IMR-90 (cell line): Measurements from ENCODE around the gene MIXL1. TPM values are rescaled to one million over a fixed set of nuclear protein-coding genes. Genes with fewer than 3 reads are reported as not detected.

ENCODE experiments used
- ATAC-seq: fragments of 200-7000 bp; cut with Tn5 transposase; 2 replicates; pipeline ENCODE4 v1.9.1; 2020; ENCODE audit warnings: low read depth, mild to moderate bottlenecking, moderate library complexity
- BruUV-seq: library from RNA; stranded (reverse); fragments of 400-500 nt; replicated peaks from 2 replicates; lab custom pipeline; 2021; lab: Mats Ljungman, UMichigan
- CTCF ChIA-PET: fragments of 300-600 bp; formaldehyde crosslinking; extraction: SDS; loops from one replicate; lab custom pipeline; 2021; ENCODE audit warnings: antibody characterized with exemption; lab: Yijun Ruan, JAX
- POLR2A ChIA-PET: fragments of 300-600 bp; sonication (Branson Sonifier 250); formaldehyde crosslinking; loops from one replicate; lab custom pipeline; 2022; ENCODE audit warnings: antibody characterized with exemption; ENCODE audit not compliant: unreplicated experiment; lab: Charles Lee
- DNase-seq: peaks from one replicate; pipeline ENCODE4 v3.0.0; 2013
- H2AFZ ChIP-seq: replicated peaks from 2 replicates; pipeline ENCODE3; 2013; ENCODE audit warnings: low read length, mild to moderate bottlenecking; ENCODE audit not compliant: poor library complexity
- H2AK5ac ChIP-seq: 2 replicates; pipeline ENCODE4 v1.6.1; 2013; ENCODE audit warnings: low read depth, low read length, inconsistent platforms
- H2AK9ac ChIP-seq: replicated peaks from 2 replicates; pipeline ENCODE3; 2013; ENCODE audit warnings: mild to moderate bottlenecking, low read depth, low read length, moderate library complexity; ENCODE audit not compliant: poor library complexity
- H2BK120ac ChIP-seq: 2 replicates; pipeline ENCODE4 v1.6.1; 2013; ENCODE audit warnings: low read depth, low read length, inconsistent platforms
- H2BK15ac ChIP-seq: 3 replicates; pipeline ENCODE4 v1.6.1; 2013; ENCODE audit warnings: low read depth, low read length, inconsistent platforms
- H2BK20ac ChIP-seq: 2 replicates; pipeline ENCODE4 v1.6.1; 2013; ENCODE audit warnings: low read depth, mild to moderate bottlenecking, inconsistent platforms, low read length, moderate library complexity
- H2BK5ac ChIP-seq: 2 replicates; pipeline ENCODE4 v1.6.1; 2013; ENCODE audit warnings: mild to moderate bottlenecking, low read depth, low read length, inconsistent platforms; ENCODE audit not compliant: poor library complexity, severe bottlenecking
- H3K14ac ChIP-seq: replicated peaks from 2 replicates; pipeline ENCODE4 v1.6.1; 2013; ENCODE audit warnings: low read depth, low read length, inconsistent platforms
- H3K18ac ChIP-seq: 2 replicates; pipeline ENCODE4 v1.6.1; 2013; ENCODE audit warnings: low read depth, low read length, control low read depth
- H3K23ac ChIP-seq: 2 replicates; pipeline ENCODE4 v1.6.1; 2013; ENCODE audit warnings: low read depth, low read length, inconsistent platforms
- H3K27ac ChIP-seq: 2 replicates; pipeline ENCODE4 v1.5.1; 2013; ENCODE audit warnings: mild to moderate bottlenecking, control low read depth, low read length; ENCODE audit not compliant: insufficient read depth
- H3K27me3 ChIP-seq: 2 replicates; pipeline ENCODE4 v1.6.1; 2013; ENCODE audit warnings: low read length; ENCODE audit not compliant: control insufficient read depth, insufficient read depth
- H3K36me3 ChIP-seq: 2 replicates; pipeline ENCODE4 v1.6.1; 2013; ENCODE audit warnings: low read length, mixed read lengths; ENCODE audit not compliant: control insufficient read depth, insufficient read depth
- H3K4ac ChIP-seq: 2 replicates; pipeline ENCODE4 v1.6.1; 2013; ENCODE audit warnings: low read depth, low read length, inconsistent platforms
- H3K4me1 ChIP-seq: 2 replicates; pipeline ENCODE4 v1.6.1; 2013; ENCODE audit warnings: low read length, mixed read lengths; ENCODE audit not compliant: control insufficient read depth, insufficient read depth
- H3K4me2 ChIP-seq: 2 replicates; pipeline ENCODE4 v1.6.1; 2013; ENCODE audit warnings: low read depth, mild to moderate bottlenecking, control low read depth, low read length, moderate library complexity
- H3K4me3 ChIP-seq: 2 replicates; pipeline ENCODE4 v1.5.1; 2013; ENCODE audit warnings: low read depth, mild to moderate bottlenecking, control low read depth, low read length, moderate library complexity; ENCODE audit not compliant: insufficient read depth
- H3K56ac ChIP-seq: 2 replicates; pipeline ENCODE4 v1.6.1; 2013; ENCODE audit warnings: low read length, inconsistent platforms; ENCODE audit not compliant: insufficient read depth; ENCODE audit errors: extremely low read depth
- H3K79me1 ChIP-seq, 2 experiments: 2 replicates each; pipeline ENCODE4 v1.6.1; 2013; ENCODE audit warnings: low read length in 2 of 2, inconsistent platforms in 1 of 2, low read depth in 1 of 2
- H3K9ac ChIP-seq: 2 replicates; pipeline ENCODE4 v1.6.1; 2013; ENCODE audit warnings: low read depth, low read length, control low read depth
- H3K9me1 ChIP-seq: 2 replicates; pipeline ENCODE4 v1.6.1; 2013; ENCODE audit warnings: low read length, inconsistent platforms; ENCODE audit not compliant: insufficient read depth
- H3K9me3 ChIP-seq: 2 replicates; pipeline ENCODE4 v1.6.1; 2013; ENCODE audit warnings: low read length; ENCODE audit not compliant: control insufficient read depth, insufficient read depth
- H4K20me1 ChIP-seq: 2 replicates; pipeline ENCODE4 v1.6.1; 2013; ENCODE audit warnings: low read length, inconsistent platforms; ENCODE audit not compliant: insufficient read depth
- H4K5ac ChIP-seq: 2 replicates; pipeline ENCODE4 v1.6.1; 2013; ENCODE audit warnings: mild to moderate bottlenecking, low read depth, low read length, control low read depth
- H4K8ac ChIP-seq, 2 experiments: 2 replicates each; pipeline ENCODE4 v1.6.1; 2013; ENCODE audit warnings: low read depth in 2 of 2, low read length in 2 of 2, control low read depth in 1 of 2, inconsistent platforms in 1 of 2
- H4K91ac ChIP-seq: 2 replicates; pipeline ENCODE4 v1.6.1; 2013; ENCODE audit warnings: low read depth, low read length, inconsistent platforms; ENCODE audit not compliant: insufficient read depth
- BHLHE40 ChIP-seq: fragments of 150-350 bp; IDR thresholded peaks from 2 replicates; pipeline ENCODE4 v1.6.1; 2016; ENCODE audit warnings: mild to moderate bottlenecking, low read depth, low read length
- CEBPB ChIP-seq: IDR thresholded peaks from 2 replicates; pipeline ENCODE4 v1.6.1; 2012; ENCODE audit warnings: low read depth, low read length, improper control_type of control experiment
- CHD1 ChIP-seq: IDR thresholded peaks from 2 replicates; pipeline ENCODE4 v1.6.1; 2012; ENCODE audit warnings: low read depth, low read length, improper control_type of control experiment
- CTCF ChIP-seq: conservative IDR thresholded peaks from 2 replicates; pipeline ENCODE4 v1.5.1; 2012; ENCODE audit warnings: mild to moderate bottlenecking, low read depth, low read length, improper control_type of control experiment
- ELK1 ChIP-seq: fragments of 150-350 bp; IDR thresholded peaks from 2 replicates; pipeline ENCODE4 v1.6.1; 2016; ENCODE audit warnings: low read depth, mild to moderate bottlenecking, low read length, moderate library complexity, borderline replicate concordance
- FOS ChIP-seq: fragments of 150-350 bp; IDR thresholded peaks from 2 replicates; pipeline ENCODE4 v1.6.1; 2016; ENCODE audit warnings: low read depth, low read length
- MAFK ChIP-seq: IDR thresholded peaks from 2 replicates; pipeline ENCODE4 v1.6.1; 2012; ENCODE audit warnings: low read depth, low read length, improper control_type of control experiment
- MAZ ChIP-seq: IDR thresholded peaks from 2 replicates; pipeline ENCODE4 v1.6.1; 2012; ENCODE audit warnings: low read depth, mild to moderate bottlenecking, low read length, improper control_type of control experiment, moderate library complexity, borderline replicate concordance
- MXI1 ChIP-seq: IDR thresholded peaks from 2 replicates; pipeline ENCODE4 v1.6.1; 2012; ENCODE audit warnings: low read depth, mild to moderate bottlenecking, low read length, moderate library complexity, borderline replicate concordance
- NFE2L2 ChIP-seq: fragments of 150-350 bp; IDR thresholded peaks from 2 replicates; pipeline ENCODE4 v1.6.1; 2016; ENCODE audit warnings: low read depth, mild to moderate bottlenecking, low read length
- POLR2A ChIP-seq: IDR thresholded peaks from 2 replicates; pipeline ENCODE4 v1.6.1; 2012; ENCODE audit warnings: mild to moderate bottlenecking, low read depth, low read length
- RAD21 ChIP-seq: IDR thresholded peaks from 2 replicates; pipeline ENCODE4 v1.6.1; 2012; ENCODE audit warnings: low read length, improper control_type of control experiment
- RCOR1 ChIP-seq: IDR thresholded peaks from 2 replicates; pipeline ENCODE4 v1.6.1; 2012; ENCODE audit warnings: mild to moderate bottlenecking, low read length, improper control_type of control experiment; ENCODE audit not compliant: insufficient replicate concordance
- RFX5 ChIP-seq: IDR thresholded peaks from 2 replicates; pipeline ENCODE4 v1.8.0; 2012; ENCODE audit warnings: low read depth, mild to moderate bottlenecking, low read length, moderate library complexity
- SMC3 ChIP-seq: fragments of 150-350 bp; IDR thresholded peaks from 2 replicates; pipeline ENCODE4 v1.6.1; 2016; ENCODE audit warnings: low read depth, mild to moderate bottlenecking, antibody characterized with exemption, low read length, moderate library complexity
- USF2 ChIP-seq: fragments of 150-350 bp; IDR thresholded peaks from 2 replicates; pipeline ENCODE4 v1.6.1; 2017; ENCODE audit warnings: mild to moderate bottlenecking, antibody characterized with exemption, low read length, low read depth
- WGBS, 2 experiments: methylation state at CpG; one replicate each; pipeline versions ENCODE4 v1.1.5 to v1.1.7; 2013; ENCODE audit warnings: missing lambda C conversion rate in 2 of 2; ENCODE audit not compliant: insufficient read length in 1 of 2; ENCODE audit errors: extremely low coverage in 2 of 2; 5-methylcytosine and 5-hydroxymethylcytosine counted together
- dilution Hi-C: fragments of 300-500 bp; cut with HindIII; formaldehyde crosslinking; loops from one replicate; pipeline ENCODE4 v1.14.3; 2018; ENCODE audit warnings: low sequenced_read_pairs; ENCODE audit not compliant: unreplicated experiment
- in situ Hi-C: fragments of 300-500 bp; cut with MboI; formaldehyde crosslinking; loops from 3 replicates; pipeline ENCODE4 v1.14.3; 2019; ENCODE audit warnings: low sequenced_read_pairs, inconsistent platforms, mixed read lengths
- intact Hi-C: fragments of 100-400 bp; cut with micrococcal nuclease; formaldehyde crosslinking; loops from 2 replicates; pipeline ENCODE4 v1.10.0; 2022
- polyA plus RNA-seq, 3 experiments: library from polyadenylated mRNA; depleted of rRNA; stranded (reverse); fragments of >200 nt; gene quantifications; 2 replicates each; pipeline ENCODE4 v1.2.3, GENCODE V29; 2012; ENCODE audit warnings: low replicate concordance in 1 of 3
- total RNA-seq: library from RNA; depleted of rRNA; stranded (reverse); fragments of >200 nt; gene quantifications from 2 replicates; pipeline ENCODE4 v1.2.3, GENCODE V29; 2012

Gene MIXL1
- total and polyA plus RNA-seq, 2 of the 4 experiments (the other 2 are of a cell fraction), result not detected

- no peak overlapping the region for H3K18ac ChIP-seq
Measured at GRCh38 chr1:226233806-226234205, 10.3 kb downstream of the MIXL1 start.

More at GRCh38 chr1:226233806-226234205, 10.3 kb downstream of the MIXL1 start:
- Histone ChIP-seq H4K20me1 (no peaks in the 10 kb centered on the region), H3K79me1 (no peaks in the 10 kb centered on the region), H2AK9ac (no peak overlapping the region), H3K4ac (no peak overlapping the region), H2BK5ac (no peak overlapping the region), H2AK5ac (no peak overlapping the region), H2BK15ac (no peak overlapping the region), H3K56ac (no peak overlapping the region), H3K9me3 (no peaks in the 10 kb centered on the region), H3K36me3 (0 out of 2 replicates have a peak, but pooled peaks cover 3% of the 10 kb centered on the region), H4K8ac (no peak overlapping the region), H3K4me1 (no peaks in the 10 kb centered on the region), H3K9ac (no peak overlapping the region), H3K27ac (no peak overlapping the region), H3K23ac (no peak overlapping the region), H3K4me2 (no peak overlapping the region), H4K91ac (no peak overlapping the region), H2BK120ac (no peak overlapping the region), H3K14ac (no peak overlapping the region), H3K27me3 (no peaks in the 10 kb centered on the region), H4K5ac (no peak overlapping the region), H3K4me3 (no peak overlapping the region), H2AFZ (no peak overlapping the region), H3K9me1 (no peaks in the 10 kb centered on the region), H2BK20ac (no peak overlapping the region)
- TF ChIP-seq MXI1 (no peak), BHLHE40 (no peak), CEBPB (no peak), USF2 (no peak), RCOR1 (no peak), SMC3 (no peak), RAD21 (no peak), MAZ (no peak), CHD1 (no peak), POLR2A (no peak), ELK1 (no peak), FOS (no peak), NFE2L2 (no peak), MAFK (no peak), RFX5 (no peak), CTCF (no peak)
- BruUV-seq, result no TSS peak
- ATAC-seq (no peak), DNase-seq (no peak)
- dilution Hi-C loops, result no loop called here
- ChIA-PET POLR2A (no interaction called here), CTCF (no interaction called here)
- WGBS, 2 experiments, result no CpG with 5 or more reads among the region's 3 CpGs
- intact Hi-C loops, result no loop called here
- in situ Hi-C loops, result no loop called here
